Measurements from ENCODE around the gene LSMEM2.
A peak's percentile ranks its signal among the peaks of the same experiment; 100 is the strongest.

LSMEM2 gene

GRCh38 chr3:50299638-50299928, 20.7 kb downstream of the LSMEM2 start:
- H3K4me1 ChIP-seq (ENCODE audit: control insufficient read depth in 1 of 2, insufficient read depth in 1 of 2, low read depth in 1 of 2, low read length in 1 of 2): peaks cover 37 to 40% of the 10 kb centered on the region in 2 experiments
- peak overlapping the region; percentile 97 for H3K27ac ChIP-seq
- H3K4me3 ChIP-seq (ENCODE audit: low read depth in 1 of 2, low read length in 1 of 2): peak overlapping the region; percentile 72 to 80
- no peaks in the 10 kb centered on the region for H3K27me3 ChIP-seq
- H3K36me3 ChIP-seq: no peaks in the 10 kb centered on the region
- no peaks in the 10 kb centered on the region for H3K9me3 ChIP-seq
- no peak for TF ChIP-seq CTCF (IDR thresholded peaks at IDR 0.05)

- peaks cover 37 to 40% of the 10 kb centered on the region in 2 experiments for H3K4me1 ChIP-seq (ENCODE audit: control insufficient read depth in 1 of 2, insufficient read depth in 1 of 2, low read depth in 1 of 2, low read length in 1 of 2)
- no peaks in the 10 kb centered on the region for H3K36me3 ChIP-seq
- H3K27me3 ChIP-seq: no peaks in the 10 kb centered on the region
- TF ChIP-seq CTCF (IDR thresholded peaks at IDR 0.05): no peak
- peak overlapping the region; percentile 72 to 80 for H3K4me3 ChIP-seq (ENCODE audit: low read depth in 1 of 2, low read length in 1 of 2)
- H3K27ac ChIP-seq: peak overlapping the region; percentile 97
- no peaks in the 10 kb centered on the region for H3K9me3 ChIP-seq
Measured at GRCh38 chr3:50299929-50300680, 21.2 kb downstream of the LSMEM2 start.

GRCh38 chr3:50300681-50301254, 21.9 kb downstream of the LSMEM2 start:
- H3K36me3 ChIP-seq: no peaks in the 10 kb centered on the region
- no peaks in the 10 kb centered on the region for H3K27me3 ChIP-seq
- TF ChIP-seq CTCF (IDR thresholded peaks at IDR 0.05): no peak
- H3K27ac ChIP-seq: peak overlapping the region; percentile 97
- no peaks in the 10 kb centered on the region for H3K9me3 ChIP-seq
- H3K4me1 ChIP-seq (ENCODE audit: control insufficient read depth in 1 of 2, insufficient read depth in 1 of 2, low read depth in 1 of 2, low read length in 1 of 2): peaks cover 37 to 40% of the 10 kb centered on the region in 2 experiments
- peak overlapping the region; percentile 72 to 80 for H3K4me3 ChIP-seq (ENCODE audit: low read depth in 1 of 2, low read length in 1 of 2)

- Histone ChIP-seq H3K4me1 (ENCODE audit: control insufficient read depth in 1 of 2, insufficient read depth in 1 of 2, low read depth in 1 of 2, low read length in 1 of 2) (peaks cover 34 to 37% of the 10 kb centered on the region in 2 experiments), H3K9me3 (no peaks in the 10 kb centered on the region), H3K4me3 (ENCODE audit: low read depth in 1 of 2, low read length in 1 of 2) (no peak overlapping the region), H3K27me3 (no peaks in the 10 kb centered on the region), H3K36me3 (no peaks in the 10 kb centered on the region), H3K27ac (no peak overlapping the region)
- TF ChIP-seq CTCF (IDR thresholded peaks at IDR 0.05): no peak
Measured at GRCh38 chr3:50302095-50303012, 23.5 kb downstream of the LSMEM2 start.

- Histone ChIP-seq H3K27me3 (no peaks in the 10 kb centered on the region), H3K4me3 (ENCODE audit: low read depth in 1 of 2, low read length in 1 of 2) (no peak within 1 kb of the TSS), H3K4me1 (ENCODE audit: control insufficient read depth in 1 of 2, insufficient read depth in 1 of 2, low read depth in 1 of 2, low read length in 1 of 2) (peaks cover 26 to 28% of the 10 kb centered on the region in 2 experiments), H3K9me3 (no peaks in the 10 kb centered on the region), H3K27ac (no peak within 1 kb of the TSS), H3K36me3 (no peaks in the 10 kb centered on the region)
- TF ChIP-seq CTCF (IDR thresholded peaks at IDR 0.05): no peak
Measured at GRCh38 chr3:50303013-50303815, 24.3 kb downstream of the LSMEM2 start, which contains the start of gene HYAL1. Gene HYAL1, minus strand, starts transcription at chr3:50303574. Its CDS starts 618 bp downstream, at chr3:50302956.

Measured in neutrophil (primary cell).